Measurements from ENCODE around the gene RICTOR. TPM values are rescaled to one million over a fixed set of nuclear protein-coding genes. Genes with fewer than 3 reads are reported as not detected.

Gene RICTOR
- total RNA-seq, 1 donor from 2014 or later = 23.6 TPM

- DNase-seq (ENCODE audit: low spot score) = no peak
- no peaks in the 10 kb centered on the region for H3K27me3 Mint-ChIP-seq (ENCODE audit: low read depth)
- H3K4me1 Mint-ChIP-seq (ENCODE audit: low read depth) = peaks cover 16% of the 10 kb centered on the region
- H3K9me3 Mint-ChIP-seq (ENCODE audit: low read depth) = no peaks in the 10 kb centered on the region
- H3K36me3 Mint-ChIP-seq (ENCODE audit: low read depth) = peaks cover 25% of the 10 kb centered on the region
- no peak overlapping the region for H3K4me3 Mint-ChIP-seq (ENCODE audit: unreplicated experiment)
- H3K27ac Mint-ChIP-seq (ENCODE audit: unreplicated experiment) = no peak overlapping the region
- TF ChIP-seq CTCF (IDR thresholded peaks at IDR 0.05) = no peak
These were observed 138.8 kb downstream of the RICTOR start for GRCh38 chr5:38935437-38935836.

DNA sequence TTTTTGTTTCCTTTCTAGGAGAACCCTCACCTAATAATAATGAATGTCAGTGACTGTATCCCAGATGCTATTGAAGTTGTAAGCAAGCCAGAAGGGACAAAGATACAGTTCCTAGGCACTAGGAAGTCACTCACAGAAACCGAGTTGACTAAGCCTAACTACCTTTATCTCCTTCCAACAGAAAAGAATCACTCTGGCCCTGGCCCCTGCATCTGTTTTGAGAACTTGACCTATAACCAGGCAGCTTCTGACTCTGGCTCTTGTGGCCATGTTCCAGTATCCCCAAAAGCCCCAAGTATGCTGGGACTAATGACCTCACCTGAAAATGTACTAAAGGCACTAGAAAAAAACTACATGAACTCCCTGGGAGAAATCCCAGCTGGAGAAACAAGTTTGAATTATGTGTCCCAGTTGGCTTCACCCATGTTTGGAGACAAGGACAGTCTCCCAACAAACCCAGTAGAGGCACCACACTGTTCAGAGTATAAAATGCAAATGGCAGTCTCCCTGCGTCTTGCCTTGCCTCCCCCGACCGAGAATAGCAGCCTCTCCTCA, 141.3 kb downstream of the RICTOR start:
- no peak overlapping the region for H3K4me3 Mint-ChIP-seq (ENCODE audit: unreplicated experiment)
- no peaks in the 10 kb centered on the region for H3K27me3 Mint-ChIP-seq (ENCODE audit: low read depth)
- no peak for TF ChIP-seq CTCF (IDR thresholded peaks at IDR 0.05)
- H3K27ac Mint-ChIP-seq (ENCODE audit: unreplicated experiment) = no peak overlapping the region
- H3K36me3 Mint-ChIP-seq (ENCODE audit: low read depth) = peaks cover 31% of the 10 kb centered on the region
- H3K4me1 Mint-ChIP-seq (ENCODE audit: low read depth) = peaks cover 6% of the 10 kb centered on the region
- no peaks in the 10 kb centered on the region for H3K9me3 Mint-ChIP-seq (ENCODE audit: low read depth)
- no peak for DNase-seq (ENCODE audit: low spot score)

DNA sequence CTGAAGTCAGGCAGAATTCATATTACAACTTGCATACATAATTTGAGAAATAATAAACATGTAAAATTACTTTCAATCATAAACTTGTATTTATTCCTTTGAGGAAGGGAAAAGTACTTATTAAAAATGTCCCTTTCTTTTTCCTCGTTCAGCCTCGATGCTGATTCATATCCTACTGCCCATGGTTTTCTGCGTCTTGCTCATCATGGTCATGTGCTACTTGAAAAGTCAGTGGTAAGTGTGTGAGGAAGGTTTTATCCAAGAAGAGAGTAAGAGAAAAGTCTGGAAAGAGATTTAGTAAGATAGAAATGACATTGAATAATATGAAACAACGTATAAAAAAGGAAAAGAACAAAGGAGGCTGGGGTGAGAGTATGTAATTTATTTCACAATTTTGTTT, 142.5 kb downstream of the RICTOR start:
- Mint-ChIP-seq H3K27ac (ENCODE audit: unreplicated experiment) (no peak overlapping the region), H3K4me3 (ENCODE audit: unreplicated experiment) (no peak overlapping the region), H3K4me1 (ENCODE audit: low read depth) (peaks cover 10% of the 10 kb centered on the region), H3K36me3 (ENCODE audit: low read depth) (peaks cover 29% of the 10 kb centered on the region), H3K27me3 (ENCODE audit: low read depth) (no peaks in the 10 kb centered on the region), H3K9me3 (ENCODE audit: low read depth) (no peaks in the 10 kb centered on the region)
- no peak for TF ChIP-seq CTCF (IDR thresholded peaks at IDR 0.05)
- DNase-seq (ENCODE audit: low spot score) = no peak

DNA sequence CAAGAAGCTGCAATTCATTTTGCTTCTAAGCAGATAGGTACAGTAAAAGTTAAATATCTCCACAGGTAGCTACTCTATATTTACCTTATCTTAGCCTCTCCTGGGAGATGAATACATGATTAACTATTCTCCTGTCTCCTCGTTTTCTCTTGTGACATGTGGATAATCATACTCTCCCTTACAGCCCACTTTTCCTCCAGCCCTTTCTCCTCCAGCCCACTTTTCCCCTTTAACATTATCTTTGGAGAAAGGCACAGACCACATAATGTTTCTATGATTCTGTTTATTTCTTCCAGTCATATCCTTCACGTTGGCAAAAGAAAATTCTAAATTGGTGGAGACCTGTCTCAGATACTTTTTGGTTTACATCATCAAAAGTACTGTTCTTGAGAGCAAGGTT, 144.4 kb downstream of the RICTOR start:
- Mint-ChIP-seq H3K36me3 (ENCODE audit: low read depth) (peaks cover 23% of the 10 kb centered on the region), H3K27ac (ENCODE audit: unreplicated experiment) (no peak overlapping the region), H3K27me3 (ENCODE audit: low read depth) (no peaks in the 10 kb centered on the region), H3K9me3 (ENCODE audit: low read depth) (no peaks in the 10 kb centered on the region), H3K4me3 (ENCODE audit: unreplicated experiment) (no peak overlapping the region), H3K4me1 (ENCODE audit: low read depth) (peaks cover 29% of the 10 kb centered on the region)
- TF ChIP-seq CTCF (IDR thresholded peaks at IDR 0.05) = no peak
- DNase-seq (ENCODE audit: low spot score) = no peak

DNA sequence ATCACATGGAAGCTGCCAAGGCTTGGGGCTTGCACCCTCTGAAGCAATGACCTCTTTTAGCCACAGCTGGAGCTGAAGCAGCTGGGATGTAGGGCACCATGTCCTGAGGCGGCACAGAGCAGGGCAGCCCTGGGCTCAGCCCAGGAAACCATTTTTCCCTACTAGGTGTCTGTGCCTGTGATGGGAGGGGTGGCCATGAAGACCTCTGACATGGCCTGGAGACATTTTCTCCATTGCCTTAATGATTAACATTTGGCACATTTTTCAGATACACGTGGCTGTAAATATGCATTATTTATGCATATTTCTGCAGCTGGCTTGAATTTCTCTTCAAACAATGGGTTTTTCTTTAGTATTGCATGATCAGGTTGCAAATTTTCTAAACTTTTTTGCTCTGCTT, 146.7 kb downstream of the RICTOR start:
- DNase-seq (ENCODE audit: low spot score) = no peak
- no peak overlapping the region for H3K4me3 Mint-ChIP-seq (ENCODE audit: unreplicated experiment)
- peaks cover 38% of the 10 kb centered on the region for H3K4me1 Mint-ChIP-seq (ENCODE audit: low read depth)
- no peaks in the 10 kb centered on the region for H3K27me3 Mint-ChIP-seq (ENCODE audit: low read depth)
- no peak for TF ChIP-seq CTCF (IDR thresholded peaks at IDR 0.05)
- peaks cover 16% of the 10 kb centered on the region for H3K36me3 Mint-ChIP-seq (ENCODE audit: low read depth)
- no peaks in the 10 kb centered on the region for H3K9me3 Mint-ChIP-seq (ENCODE audit: low read depth)
- no peak overlapping the region for H3K27ac Mint-ChIP-seq (ENCODE audit: unreplicated experiment)

Data from chondrocyte (in vitro differentiated cells).